HG03565 (cell line): ENCODE results near the gene KLHL33.
"Not testable (repeated sequence)": the region's sequence is repeated elsewhere in the genome, so short reads cannot be mapped to it uniquely, and the experiment has no call there.

Source experiments
- ATAC-seq: cut with Tn5 transposase; IDR thresholded peaks from one replicate; pipeline ENCODE4 v1.9.1; 2021; ENCODE audit warnings: mild to moderate bottlenecking, moderate library complexity; ENCODE audit not compliant: unreplicated experiment

KLHL33 gene

GRCh38 chr14:20452831-20453230, 16.9 kb upstream of the KLHL33 start:
- not testable (repeated sequence) for ATAC-seq

DNA sequence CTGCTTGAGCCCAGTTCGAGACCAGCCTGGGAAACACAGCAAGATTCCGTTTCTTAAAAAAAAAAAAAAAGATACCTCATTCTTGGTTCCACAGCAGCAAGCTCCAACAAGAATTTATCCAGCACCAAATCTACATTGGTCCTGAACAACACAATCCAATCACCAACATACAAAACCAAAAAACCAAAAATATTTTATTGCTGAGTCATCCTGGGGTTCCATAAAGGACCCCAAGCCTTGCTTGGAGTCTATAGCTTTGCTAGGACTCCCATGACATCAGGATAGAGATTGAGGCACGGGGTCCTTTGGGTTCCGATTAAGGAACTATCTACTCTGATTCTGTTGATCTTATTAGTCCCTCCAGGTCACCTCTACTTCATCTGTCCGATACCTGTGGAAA, 10.9 kb upstream of the KLHL33 start:
- no peak for ATAC-seq

GRCh38 chr14:20443650-20444049, 7.7 kb upstream of the KLHL33 start:
- ATAC-seq: not testable (repeated sequence)

DNA sequence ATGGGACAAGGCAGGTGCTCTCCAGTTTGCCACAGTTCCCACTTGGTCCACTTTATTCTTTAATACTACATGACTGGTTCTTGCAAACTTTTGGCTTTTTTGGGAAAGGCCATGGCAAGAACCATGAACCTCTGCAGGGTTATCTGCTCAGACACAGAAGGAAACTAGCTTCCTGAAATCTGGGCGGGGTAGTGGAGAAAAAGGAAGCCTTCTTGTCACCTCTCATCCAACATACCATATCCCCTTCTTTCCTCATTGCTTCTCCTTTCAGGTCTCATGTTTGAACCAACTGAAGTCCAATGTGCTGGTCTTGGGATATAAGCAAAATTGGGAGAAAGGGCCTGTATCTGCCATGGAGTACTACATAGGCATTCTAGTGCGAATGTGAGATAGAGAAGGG, 5.5 kb upstream of the KLHL33 start:
- ATAC-seq: no peak

GRCh38 chr14:20440882-20441281, 4.9 kb upstream of the KLHL33 start:
- ATAC-seq: no peak

- no peak for ATAC-seq
Measured at GRCh38 chr14:20440465-20440864, 4.5 kb upstream of the KLHL33 start.

GRCh38 chr14:20438664-20439063, 2.7 kb upstream of the KLHL33 start:
- no peak for ATAC-seq

DNA sequence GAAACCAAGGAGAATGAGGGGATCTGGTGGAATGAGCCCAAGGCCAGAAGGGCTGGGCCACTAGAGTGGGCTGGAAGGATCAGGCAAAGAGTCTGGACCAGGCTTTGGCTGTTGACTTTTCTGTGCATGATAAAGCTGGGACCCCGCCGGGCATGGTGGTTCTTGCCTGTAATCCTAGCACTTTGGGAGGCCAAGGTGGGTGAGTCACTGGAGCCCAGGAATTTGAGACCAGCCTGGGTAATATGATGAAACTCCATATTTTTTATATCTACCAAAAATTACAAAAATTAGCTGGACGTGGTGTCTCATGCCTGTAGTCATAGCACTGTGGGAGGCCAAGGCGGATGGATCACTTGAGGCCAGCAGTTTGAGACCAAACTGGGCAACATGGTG, 393 bp upstream of the KLHL33 start:
- no peak for ATAC-seq

DNA sequence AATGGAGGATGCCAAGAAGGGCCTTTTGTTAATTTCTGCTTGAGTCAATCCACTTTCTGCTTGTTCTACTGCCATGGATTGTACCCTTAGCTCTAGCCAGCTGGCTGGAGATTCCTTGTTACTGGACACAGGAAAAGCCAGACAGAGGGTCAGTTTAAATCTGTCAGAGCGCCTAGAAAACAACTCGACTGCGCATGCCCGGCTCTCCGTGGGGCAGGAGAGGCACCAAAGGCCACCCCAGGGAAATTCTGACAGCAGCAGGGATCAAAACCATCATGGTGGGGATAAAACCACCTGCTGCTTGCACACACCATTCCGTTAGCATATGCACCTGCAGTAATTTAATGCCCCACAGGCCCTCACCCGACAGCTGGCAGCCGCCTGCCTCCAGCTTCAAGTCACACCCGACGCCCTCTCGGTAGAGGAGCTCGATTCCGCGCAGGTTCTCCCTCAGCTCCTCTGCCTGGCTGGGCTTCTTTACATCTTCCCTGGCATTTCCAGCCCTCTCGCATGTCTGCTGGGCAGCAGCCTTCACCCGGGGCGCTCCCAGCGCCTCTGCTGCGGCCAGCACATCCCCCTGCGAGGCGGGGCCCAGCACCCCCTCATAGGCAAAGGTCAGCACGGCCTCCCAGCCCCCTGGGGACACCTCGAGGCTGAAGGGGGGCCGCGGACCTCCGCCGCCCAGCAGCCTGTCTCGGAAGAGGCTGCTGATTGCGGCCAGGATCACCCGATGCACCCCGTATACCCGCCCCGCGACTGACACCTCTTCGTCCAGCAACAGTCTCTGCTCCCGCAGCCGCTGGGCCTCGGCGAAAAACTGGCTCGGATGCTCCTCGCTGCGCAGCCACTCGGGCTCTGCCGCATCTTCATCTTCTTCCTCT, 1.0 kb downstream of the KLHL33 start:
- no peak for ATAC-seq

DNA sequence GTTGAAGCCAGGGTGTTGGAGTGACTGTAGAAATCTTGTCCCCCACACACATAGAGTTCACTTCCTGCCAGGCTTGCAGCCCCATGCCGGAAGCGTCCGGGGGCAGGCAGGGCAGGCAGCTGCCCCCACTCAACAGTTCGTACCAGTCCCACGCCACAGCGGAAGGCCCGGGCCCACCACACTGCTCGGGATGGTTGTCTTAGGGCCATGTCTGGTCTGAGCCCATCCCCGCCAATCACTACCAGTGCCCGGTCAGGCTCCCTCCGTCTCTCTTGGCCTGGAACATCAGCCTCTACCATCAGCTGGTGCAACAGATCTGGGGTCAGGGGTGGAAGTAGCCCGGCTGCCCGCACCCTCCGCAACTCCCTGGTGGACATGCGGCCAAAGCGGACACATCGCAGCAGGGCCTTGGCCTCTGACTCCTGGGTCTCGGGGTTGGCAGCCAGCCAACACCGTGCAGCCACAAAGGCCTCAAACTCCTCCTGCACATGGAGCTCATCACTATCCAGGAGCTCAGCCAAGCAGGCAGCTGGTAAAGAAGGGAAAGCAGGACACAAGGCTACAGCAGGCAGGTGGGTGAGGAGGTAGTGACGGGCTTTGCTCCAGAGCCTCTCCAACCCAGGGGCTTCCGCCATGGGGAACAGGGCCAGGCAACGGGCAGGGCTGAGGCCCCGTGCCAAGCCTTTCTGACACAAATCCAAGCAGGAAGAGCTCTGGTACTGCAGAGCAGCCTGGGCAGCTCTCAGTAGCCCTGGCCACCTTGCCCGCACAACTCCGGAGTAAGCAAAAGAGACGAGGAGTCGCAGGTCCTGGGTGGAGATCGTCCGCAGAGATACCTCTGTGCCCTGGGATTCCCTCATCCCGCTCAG, 5.9 kb downstream of the KLHL33 start:
- no peak for ATAC-seq

DNA sequence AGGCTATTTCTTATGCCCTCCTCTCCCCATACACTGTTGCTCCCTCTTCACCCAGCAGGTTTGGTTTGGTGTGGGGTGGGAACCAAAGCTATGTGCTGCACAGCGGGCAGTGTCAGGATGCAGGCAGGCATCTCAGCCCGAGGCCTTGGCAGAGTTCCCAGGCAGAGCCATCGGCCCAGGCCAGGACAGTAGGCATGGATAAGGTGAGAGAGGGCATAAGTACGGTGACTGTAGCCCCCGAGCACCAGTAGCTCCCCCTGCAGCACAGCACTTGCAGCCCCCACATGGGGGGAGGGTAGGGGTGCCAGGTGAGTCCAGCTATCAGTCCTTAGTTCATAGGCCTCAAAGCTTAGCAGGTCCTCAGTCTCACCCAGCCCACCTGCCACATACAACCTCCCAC, 7.2 kb downstream of the KLHL33 start:
- no peak for ATAC-seq

GRCh38 chr14:20428010-20428365, 8.0 kb downstream of the KLHL33 start:
- peak; percentile 20 for ATAC-seq

DNA sequence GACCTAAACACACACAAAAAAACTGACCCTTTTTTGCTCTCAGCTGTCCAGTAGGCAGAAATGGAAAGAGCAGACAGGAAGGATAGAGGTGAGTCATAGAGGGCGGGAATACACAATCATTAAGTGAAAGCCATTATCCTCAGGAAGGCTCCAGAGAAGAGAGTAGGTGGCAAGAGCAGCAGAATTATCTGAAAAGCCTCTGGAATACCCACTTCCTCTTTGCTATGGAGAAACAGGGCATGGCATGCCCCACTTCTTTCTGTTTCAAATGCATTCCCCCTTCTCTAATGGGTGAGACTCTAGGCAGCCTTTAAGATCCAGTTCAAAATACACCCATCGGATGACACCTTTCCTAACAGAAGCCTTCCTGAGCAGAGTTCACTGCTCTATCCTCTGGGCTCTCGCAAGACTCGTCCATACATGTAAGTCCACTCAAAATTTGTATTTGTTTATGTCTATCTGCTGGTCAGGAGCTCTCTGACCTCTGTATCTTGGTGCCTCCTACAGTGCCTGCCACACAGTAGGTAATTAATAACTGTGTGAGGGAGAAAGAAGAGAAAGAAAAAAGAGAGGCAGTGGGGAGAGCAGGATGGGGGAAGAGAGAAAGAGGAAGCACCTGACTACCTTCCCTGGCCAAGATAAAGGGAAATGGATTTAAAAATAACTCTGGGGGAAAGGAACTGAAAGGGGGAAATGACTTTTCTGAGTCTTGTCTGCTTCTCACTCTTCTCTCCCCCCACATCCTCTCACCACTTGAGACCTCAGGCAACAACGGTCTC, 8.5 kb downstream of the KLHL33 start:
- peak; percentile 65 for ATAC-seq

GRCh38 chr14:20424851-20425250, 11.1 kb downstream of the KLHL33 start:
- no peak for ATAC-seq

- ATAC-seq: no peak
Measured at GRCh38 chr14:20422886-20423285, 13.1 kb downstream of the KLHL33 start.

GRCh38 chr14:20421267-20421666, 14.7 kb downstream of the KLHL33 start:
- no peak for ATAC-seq

- no peak for ATAC-seq
Measured at GRCh38 chr14:20419419-20419818, 16.5 kb downstream of the KLHL33 start.

- ATAC-seq: no peak
Measured at GRCh38 chr14:20418501-20418909, 17.5 kb downstream of the KLHL33 start.

- no peak for ATAC-seq
Measured at GRCh38 chr14:20417250-20418186, 18.4 kb downstream of the KLHL33 start.

DNA sequence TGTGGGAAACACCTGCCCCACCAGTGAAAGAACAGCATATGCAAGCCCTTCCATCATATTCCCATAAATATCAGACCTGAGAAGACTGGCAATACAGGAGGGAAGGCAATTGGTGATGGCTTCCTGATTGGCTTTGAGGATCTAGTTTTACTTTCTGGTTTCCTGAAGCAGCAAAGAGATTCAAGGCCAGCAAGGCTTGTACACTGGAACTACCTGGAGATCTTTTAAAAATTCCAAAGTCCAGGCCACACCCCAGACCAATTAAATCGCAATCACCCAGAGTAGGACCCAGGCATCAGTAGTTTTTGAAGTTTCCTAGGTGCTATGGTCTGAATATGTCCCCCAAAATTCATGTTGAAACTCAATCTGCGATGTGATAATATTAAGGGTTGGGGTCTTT, 19.7 kb downstream of the KLHL33 start:
- no peak for ATAC-seq
